Spleen (tissue), 11 donors: ENCODE data around the gene CCN5. TPM values are rescaled to one million over a fixed set of nuclear protein-coding genes. Genes with fewer than 3 reads are reported as not detected.

Experiments used
- DNase-seq: peaks from one replicate; pipeline ENCODE4 v3.0.0-alpha.2; 2020
- H3K27ac ChIP-seq, 8 donors: fragments of 200-600 bp; sonication (generic) in 7 of 8; 1 replicate in 4 of 8; 2 replicates in 4 of 8; pipeline versions ENCODE4 v1.5.0 to v1.8.0; 2016 to 2021; ENCODE audit warnings: inconsistent platforms in 4 of 8, mild to moderate bottlenecking in 4 of 8, moderate library complexity in 1 of 8
- H3K27me3 ChIP-seq, 7 donors: fragments of 200-600 bp; sonication (generic) in 6 of 7; replicated peaks in 1 of 7; 1 replicate in 4 of 7; 2 replicates in 3 of 7; pipeline versions ENCODE4 v1.5.0 to v1.8.0; 2016 to 2021; ENCODE audit warnings: inconsistent platforms in 3 of 7, mild to moderate bottlenecking in 1 of 7
- H3K36me3 ChIP-seq, 6 donors: fragments of 200-600 bp; sonication (generic) in 5 of 6; 1 replicate in 4 of 6; 2 replicates in 2 of 6; pipeline versions ENCODE4 v1.5.0 to v1.8.0; 2016 to 2021; ENCODE audit warnings: inconsistent platforms in 2 of 6
- H3K4me1 ChIP-seq, 6 donors: fragments of 200-600 bp; sonication (generic) in 5 of 6; 1 replicate in 3 of 6; 2 replicates in 3 of 6; pipeline versions ENCODE4 v1.5.0 to v1.8.0; 2016 to 2021; ENCODE audit warnings: inconsistent platforms in 3 of 6
- H3K4me3 ChIP-seq, 8 donors: fragments of 200-600 bp; sonication (generic) in 7 of 8; 1 replicate in 4 of 8; 2 replicates in 4 of 8; pipeline versions ENCODE4 v1.5.0 to v1.8.0; 2016 to 2021; ENCODE audit warnings: inconsistent platforms in 4 of 8, mild to moderate bottlenecking in 4 of 8, moderate library complexity in 2 of 8
- H3K9me3 ChIP-seq, 8 donors: fragments of 200-600 bp; sonication (generic) in 7 of 8; 1 replicate in 4 of 8; 2 replicates in 4 of 8; pipeline versions ENCODE4 v1.5.0 to v1.8.0; 2016 to 2021; ENCODE audit warnings: inconsistent platforms in 4 of 8
- CTCF ChIP-seq, 11 experiments: fragments of 200-600 bp in 7 of 11; fragments of 450-650 bp in 4 of 11; sonication (generic) in 4 of 11; IDR thresholded peaks in 8 of 11; conservative IDR thresholded peaks in 3 of 11; 1 replicate in 7 of 11; 2 replicates in 4 of 11; pipeline versions ENCODE4 v1.4.0 to v1.8.0; 2016 to 2021; ENCODE audit warnings: antibody characterized with exemption in 11 of 11, inconsistent platforms in 4 of 11, mild to moderate bottlenecking in 1 of 11
- POLR2A ChIP-seq, 3 donors: fragments of 450-650 bp; IDR thresholded peaks; one replicate each; pipeline ENCODE4 v1.5.1; 2017; ENCODE audit warnings: antibody characterized with exemption in 3 of 3, mild to moderate bottlenecking in 1 of 3
- POLR2AphosphoS5 ChIP-seq, 3 donors: sonication (generic); formaldehyde crosslinking; IDR thresholded peaks; one replicate each; pipeline ENCODE4 v1.5.1; 2017; ENCODE audit warnings: antibody characterized with exemption in 3 of 3
- WGBS, 5 donors: extraction: QIAGEN DNeasy Blood & Tissue Kit in 3 of 5; methylation state at CpG; one replicate each; pipeline versions ENCODE4 v1.1.5 to v1.1.7; 2013 to 2018; 5-methylcytosine and 5-hydroxymethylcytosine counted together
- intact Hi-C: fragments of 100-400 bp; cut with DNase I; formaldehyde crosslinking; loops from one replicate; pipeline ENCODE4 v1.15.0; 2023; ENCODE audit warnings: low total_unique reads
- polyA plus RNA-seq, 3 donors: library from polyadenylated mRNA; stranded (reverse); fragments of 200-250 nt; gene quantifications; one replicate each; pipeline ENCODE4 v1.2.1, GENCODE V29; 2013
- total RNA-seq, 7 donors: library from RNA; depleted of rRNA in 3 of 7; stranded (reverse); fragments of >200 nt in 3 of 7; fragmentation: NEBNext Ultra II Directional in 4 of 7; extraction: Animal tissue kit (Norgen Biotek cat#: 25700) in 4 of 7; gene quantifications; one replicate each; pipeline versions ENCODE4 v1.1.0 to v1.2.1, GENCODE V29; 2016 to 2021
- donor health status: healthy with polysubstance abuse.
- donor health status: DM: no; HTN: no; CAD: no; lungs with moderate emphysema.
- donor health status: DM: no; HTN: no; CAD: no.
- donor health status: Bipolar disorder and iron deficiency.
- donor health status: healthy.
- donor health status: DM: no; HTN: no; CAD: no.
- donor health status: DM: yes; HTN: yes; CAD: no.

CCN5 gene
- total and polyA plus RNA-seq, 10 donors = 0.51 to 10.6 (median 1.5) TPM; not detected in 1

- Histone ChIP-seq H3K9me3 (no peaks in the 10 kb centered on the region), H3K4me1 (no peaks in the 10 kb centered on the region), H3K4me3 (no peak overlapping the region), H3K36me3 (no peaks in the 10 kb centered on the region), H3K27me3 (peaks cover 0 to 9% (median 0%) of the 10 kb centered on the region in 7 donors), H3K27ac (no peak overlapping the region)
- 71 to 84% (median 80%) methylated on average over 11 of the region's 11 CpGs for WGBS, 5 donors
- DNase-seq = no peak
- TF ChIP-seq CTCF (IDR thresholded peaks at IDR 0.05 in 8 of 11, conservative IDR thresholded peaks at IDR 0.05 in 3 of 11) (no peak), POLR2A (IDR thresholded peaks at IDR 0.05) (no peak), POLR2AphosphoS5 (IDR thresholded peaks at IDR 0.05) (no peak)
- intact Hi-C loops = no loop called here
Measured at GRCh38 chr20:44720997-44721784, 6.0 kb downstream of the CCN5 start.

GRCh38 chr20:44721785-44722054, 6.6 kb downstream of the CCN5 start:
- Histone ChIP-seq H3K9me3 (no peaks in the 10 kb centered on the region), H3K4me3 (no peak overlapping the region), H3K4me1 (no peaks in the 10 kb centered on the region), H3K27ac (no peak overlapping the region), H3K27me3 (peaks cover 0 to 9% (median 0%) of the 10 kb centered on the region in 7 donors), H3K36me3 (no peaks in the 10 kb centered on the region)
- WGBS, 5 donors = 91 to 100% (median 97%) methylated on average over 1 of the region's 1 CpG
- DNase-seq = no peak
- intact Hi-C loops = no loop called here
- TF ChIP-seq POLR2AphosphoS5 (IDR thresholded peaks at IDR 0.05) (no peak), POLR2A (IDR thresholded peaks at IDR 0.05) (no peak), CTCF (IDR thresholded peaks at IDR 0.05 in 8 of 11, conservative IDR thresholded peaks at IDR 0.05 in 3 of 11) (no peak)

- H3K27me3 ChIP-seq = peaks cover 0 to 9% (median 0%) of the 10 kb centered on the region in 7 donors
- intact Hi-C loops = no loop called here
- no peaks in the 10 kb centered on the region for H3K4me1 ChIP-seq
- no peaks in the 10 kb centered on the region for H3K36me3 ChIP-seq
- 63 to 72% (median 64%) methylated on average over 2 of the region's 2 CpGs for WGBS, 5 donors
- no peak for TF ChIP-seq POLR2A (IDR thresholded peaks at IDR 0.05)
- TF ChIP-seq CTCF (IDR thresholded peaks at IDR 0.05 in 8 of 11, conservative IDR thresholded peaks at IDR 0.05 in 3 of 11) = no peak
- no peak for TF ChIP-seq POLR2AphosphoS5 (IDR thresholded peaks at IDR 0.05)
- DNase-seq = no peak
- no peaks in the 10 kb centered on the region for H3K9me3 ChIP-seq
- H3K4me3 ChIP-seq = no peak overlapping the region
- H3K27ac ChIP-seq = no peak overlapping the region
Measured at GRCh38 chr20:44722990-44723389, 7.8 kb downstream of the CCN5 start.

GRCh38 chr20:44723391-44723790, 8.2 kb downstream of the CCN5 start:
- intact Hi-C loops = no loop called here
- no peak for DNase-seq

More at GRCh38 chr20:44723391-44723790, 8.2 kb downstream of the CCN5 start:
- Histone ChIP-seq H3K4me1 (no peaks in the 10 kb centered on the region), H3K27ac (no peak overlapping the region), H3K36me3 (no peaks in the 10 kb centered on the region), H3K9me3 (no peaks in the 10 kb centered on the region), H3K4me3 (no peak overlapping the region), H3K27me3 (peaks cover 0 to 9% (median 0%) of the 10 kb centered on the region in 7 donors)
- 29 to 46% (median 39%) methylated on average over 7 of the region's 7 CpGs for WGBS, 5 donors
- TF ChIP-seq CTCF (IDR thresholded peaks at IDR 0.05 in 8 of 11, conservative IDR thresholded peaks at IDR 0.05 in 3 of 11) (no peak), POLR2A (IDR thresholded peaks at IDR 0.05) (no peak), POLR2AphosphoS5 (IDR thresholded peaks at IDR 0.05) (no peak)
